Psoas muscle (tissue), 8 donors: ENCODE results near the gene DNASE1L2. TPM values are rescaled to one million over a fixed set of nuclear protein-coding genes. Genes with fewer than 3 reads are reported as not detected.

Source experiments
- ATAC-seq, 4 donors: fragments of 200-7000 bp; cut with Tn5 transposase; one replicate each; pipeline ENCODE4 v1.9.1; 2020; ENCODE audit warnings: moderate library complexity in 3 of 4, mild to moderate bottlenecking in 2 of 4
- DNase-seq, 2 donors: peaks; one replicate each; pipeline ENCODE4 v3.0.0-alpha.2; 2020
- H3K27ac ChIP-seq: fragments of 200-600 bp; one replicate; pipeline ENCODE4 v1.8.0; 2022
- H3K27me3 ChIP-seq, 3 donors: fragments of 200-600 bp in 1 of 3; one replicate each; pipeline versions ENCODE4 v1.6.1 to v1.8.0; 2013 to 2022; ENCODE audit warnings: low read length in 2 of 3, mild to moderate bottlenecking in 2 of 3, moderate library complexity in 1 of 3; ENCODE audit not compliant: insufficient read depth in 3 of 3
- H3K36me3 ChIP-seq, 2 donors: fragments of 200-600 bp in 1 of 2; one replicate each; pipeline versions ENCODE4 v1.6.1 to v1.8.0; 2013 to 2022; ENCODE audit warnings: low read depth in 1 of 2, mild to moderate bottlenecking in 1 of 2, moderate library complexity in 1 of 2; ENCODE audit not compliant: insufficient read depth in 1 of 2
- H3K4me1 ChIP-seq: fragments of 200-600 bp; one replicate; pipeline ENCODE4 v1.8.0; 2022
- H3K4me3 ChIP-seq: fragments of 200-600 bp; one replicate; pipeline ENCODE4 v1.8.0; 2022; ENCODE audit warnings: mild to moderate bottlenecking
- H3K9me3 ChIP-seq: fragments of 200-600 bp; one replicate; pipeline ENCODE4 v1.8.0; 2022
- CTCF ChIP-seq: fragments of 200-600 bp; IDR thresholded peaks from one replicate; pipeline ENCODE4 v1.8.0; 2022; ENCODE audit warnings: antibody characterized with exemption
- WGBS, 3 donors: extraction: QIAGEN DNeasy Blood & Tissue Kit; methylation state at CpG; one replicate each; pipeline versions ENCODE4 v1.1.6 to v1.1.7; 2013; 5-methylcytosine and 5-hydroxymethylcytosine counted together
- intact Hi-C, 2 donors: fragments of 100-400 bp; cut with DNase I; formaldehyde crosslinking; loops; one replicate each; pipeline versions ENCODE4 v1.11.0 to v1.14.2; 2022
- long read RNA-seq, 2 donors: library from polyadenylated mRNA; unstranded; transcript quantifications; one replicate each; pipeline ENCODE4 v2.0.0, GENCODE V29; 2021
- polyA plus RNA-seq, 3 donors: library from polyadenylated mRNA; stranded (reverse); fragments of 200-250 nt; gene quantifications; one replicate each; pipeline ENCODE4 v1.2.3, GENCODE V29; 2013
- total RNA-seq, 4 donors: library from RNA; stranded (reverse); fragmentation: NEBNext Ultra II Directional in 2 of 4; extraction: Animal tissue kit (Norgen Biotek cat#: 25700) in 2 of 4; gene quantifications; one replicate each; pipeline versions ENCODE4 v1.2.1 to v1.2.4, GENCODE V29; 2021 to 2023
- donor health status: healthy with polysubstance abuse.
- donor health status: DM: no; HTN: no; CAD: no; lungs with moderate emphysema.
- donor health status: Bipolar disorder and iron deficiency.
- donor health status: healthy.
- donor health status: DM: yes; HTN: yes; CAD: no.
- donor health status: DM: no; HTN: no; CAD: no.
- donor health status: DM: no; HTN: no; CAD: no.
- donor health status: DM: yes; HTN: yes; CAD: no.

Gene DNASE1L2
- total RNA-seq (1 to 10 TPM in 1 of 4 donors, under 1 TPM in 3; 0.28 to 1.2 (median 0.60) TPM), polyA plus RNA-seq (under 1 TPM; 0.17 to 0.35 (median 0.30) TPM)
- long read RNA-seq, donor 1, result 0 reads
- long read RNA-seq, donor 2, result 0 reads

- no peak for TF ChIP-seq CTCF
- 5 to 9% (median 8%) methylated on average over 41 to 64 of the region's 64 CpGs for WGBS, 3 donors
- Histone ChIP-seq H3K27ac (no peak within 1 kb of the TSS), H3K4me1 (peaks cover 9% of the 10 kb centered on the region), H3K4me3 (peak within 1 kb of the TSS; percentile 38), H3K9me3 (no peaks in the 10 kb centered on the region), H3K27me3 (peaks cover 0 to 13% (median 4%) of the 10 kb centered on the region in 3 donors), H3K36me3 (peaks cover 3 to 67% of the 10 kb centered on the region in 2 donors)
- DNase-seq, result no peak
- ATAC-seq, result peak in 3 of 4 donors; percentile 23 to 27 (median 25)
- intact Hi-C loops, result no loop called here
Measured at GRCh38 chr16:2236337-2237101, at the start of gene DNASE1L2. Gene DNASE1L2, plus strand, starts transcription at chr16:2236444. Its CDS starts 373 bp downstream, at chr16:2236817.

- Histone ChIP-seq H3K27me3 (no peaks in the 10 kb centered on the region), H3K9me3 (no peaks in the 10 kb centered on the region), H3K36me3 (no peaks in the 10 kb centered on the region), H3K27ac (no peak overlapping the region), H3K4me1 (no peaks in the 10 kb centered on the region), H3K4me3 (no peak overlapping the region)
- ATAC-seq, result no peak
- intact Hi-C loops, result no loop called here
- DNase-seq, result no peak
- WGBS, 3 donors, result 83 to 89% (median 86%) methylated on average over 20 of the region's 20 CpGs
- no peak for TF ChIP-seq CTCF
Measured at GRCh38 chr16:2186505-2186904, 49.7 kb upstream of the DNASE1L2 start.

DNA sequence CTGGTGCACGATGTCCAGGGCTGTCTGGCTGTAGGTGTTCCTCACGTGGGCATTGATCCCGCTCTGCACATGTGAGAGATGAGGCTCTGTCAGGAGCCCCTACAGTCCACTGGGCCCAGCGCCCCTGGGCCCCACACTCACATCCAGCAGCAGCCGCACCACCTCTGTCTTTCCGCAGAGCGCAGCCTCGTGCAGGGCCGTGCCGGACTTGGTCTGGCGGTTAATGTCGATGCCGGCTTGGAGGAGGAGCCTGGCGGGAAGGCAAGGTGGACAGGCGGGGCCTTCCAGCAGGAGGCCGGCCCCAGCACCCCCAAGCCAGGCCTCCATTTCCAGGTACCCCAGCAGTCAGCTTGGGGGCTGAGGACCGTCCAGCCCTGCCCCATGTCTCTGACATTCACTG lies 49.0 kb upstream of the DNASE1L2 start:
- Histone ChIP-seq H3K4me1 (no peaks in the 10 kb centered on the region), H3K36me3 (no peaks in the 10 kb centered on the region), H3K27me3 (no peaks in the 10 kb centered on the region), H3K9me3 (no peaks in the 10 kb centered on the region), H3K27ac (no peak overlapping the region), H3K4me3 (no peak overlapping the region)
- ATAC-seq (no peak), DNase-seq (no peak)
- no peak for TF ChIP-seq CTCF
- whole genome bisulfite sequencing, 3 donors, result 72 to 80% (median 73%) methylated on average over 17 of the region's 17 CpGs
- intact Hi-C loops, result no loop called here

GRCh38 chr16:2188395-2188794 lies 47.8 kb upstream of the DNASE1L2 start:
- Histone ChIP-seq H3K36me3 (no peaks in the 10 kb centered on the region), H3K27ac (no peak overlapping the region), H3K4me3 (no peak overlapping the region), H3K9me3 (no peaks in the 10 kb centered on the region), H3K27me3 (no peaks in the 10 kb centered on the region), H3K4me1 (no peaks in the 10 kb centered on the region)
- TF ChIP-seq CTCF, result no peak
- no peak for DNase-seq
- 88 to 95% (median 94%) methylated on average over 8 of the region's 8 CpGs for WGBS, 3 donors
- intact Hi-C loops, result no loop called here
- ATAC-seq, result no peak
